A549 (cell line): ENCODE results near the gene AFAP1. TPM values are rescaled to one million over a fixed set of nuclear protein-coding genes. Genes with fewer than 3 reads are reported as not detected.

ENCODE experiments used
- ATAC-seq, 2 experiments: fragments of 200-7000 bp in 1 of 2; fragments of >200 bp in 1 of 2; cut with Nextera tagmentation in 1 of 2; cut with Tn5 transposase in 1 of 2; 3 replicates each; pipeline versions ENCODE4 v1.8.0 to v1.9.1; 2018 to 2020; ENCODE audit warnings: mild to moderate bottlenecking in 1 of 2, moderate library complexity in 1 of 2
- CTCF ChIA-PET: fragments of 300-600 bp; sonication (Branson Sonifier 250); formaldehyde crosslinking; extraction: SDS; loops from one replicate; lab custom pipeline; 2021; ENCODE audit warnings: antibody characterized with exemption, inconsistent platforms; lab: Yijun Ruan, JAX
- POLR2A ChIA-PET: fragments of 350-600 bp; formaldehyde crosslinking; extraction: SDS; loops from one replicate; lab custom pipeline; 2021; ENCODE audit warnings: antibody characterized with exemption, inconsistent platforms; lab: Yijun Ruan, JAX
- DNase-seq, 2 experiments: peaks; one replicate each; pipeline versions ENCODE4 v3.0.0 to v3.0.0-alpha.2; 2011 to 2016; ENCODE audit warnings: low read depth in 1 of 2, low spot score in 1 of 2
- FAIRE-seq: peaks from 2 replicates; lab custom pipeline; 2011; peaks lifted over from hg19 to GRCh38; lab: Jason Lieb, UNC
- H3K27ac ChIP-seq, 2 experiments: fragments of >200 bp; sonication (Bioruptor Twin); formaldehyde crosslinking; 3 replicates each; pipeline ENCODE4 v1.5.1; 2016 to 2017
- H3K4me1 ChIP-seq: fragments of >200 bp; sonication (Bioruptor Twin); formaldehyde crosslinking; 3 replicates; pipeline ENCODE4 v1.6.1; 2016
- H3K4me2 ChIP-seq: fragments of >200 bp; sonication (Bioruptor Twin); formaldehyde crosslinking; 3 replicates; pipeline ENCODE4 v1.6.1; 2016
- H3K4me3 ChIP-seq: fragments of >200 bp; sonication (Bioruptor Twin); formaldehyde crosslinking; 3 replicates; pipeline ENCODE4 v1.5.1; 2016
- H3K9me3 ChIP-seq: fragments of >200 bp; sonication (Bioruptor Twin); formaldehyde crosslinking; 3 replicates; pipeline ENCODE4 v1.6.1; 2016
- BHLHE40 ChIP-seq: IDR thresholded peaks from 2 replicates; pipeline ENCODE4 v1.6.1; 2012; ENCODE audit warnings: low read depth, low read length, inconsistent platforms
- CEBPB ChIP-seq, 2 experiments: fragments of >200 bp in 1 of 2; sonication (Bioruptor Twin) in 1 of 2; formaldehyde crosslinking in 1 of 2; IDR thresholded peaks; 2 replicates each; pipeline ENCODE4 v1.6.1; 2012 to 2016
- EP300 ChIP-seq, 2 experiments: fragments of >200 bp; sonication (Bioruptor Twin); formaldehyde crosslinking; IDR thresholded peaks; 2 replicates in 1 of 2; 3 replicates in 1 of 2; pipeline ENCODE4 v1.6.1; 2016 to 2017
- ESRRA ChIP-seq: fragments of 150-350 bp; IDR thresholded peaks from 2 replicates; pipeline ENCODE4 v1.6.1; 2014; ENCODE audit warnings: mild to moderate bottlenecking, low read length, borderline replicate concordance
- GATA3 ChIP-seq: IDR thresholded peaks from 2 replicates; pipeline ENCODE4 v1.6.1; 2012; ENCODE audit warnings: borderline replicate concordance
- HEYL ChIP-seq: fragments of 250-450 bp; sonication (Bioruptor Pico); IDR thresholded peaks from 2 replicates; pipeline ENCODE4 v1.8.0; 2021; ENCODE audit warnings: mild to moderate bottlenecking, moderate library complexity
- HMGXB4 ChIP-seq: fragments of 250-450 bp; sonication (Bioruptor Pico); IDR thresholded peaks from 2 replicates; pipeline ENCODE4 v1.5.0; 2021; ENCODE audit warnings: mild to moderate bottlenecking, moderate library complexity, borderline replicate concordance
- HOXA7 ChIP-seq: fragments of 250-450 bp; sonication (Bioruptor Pico); IDR thresholded peaks from 2 replicates; pipeline ENCODE4 v1.5.0; 2020; ENCODE audit warnings: mild to moderate bottlenecking, moderate library complexity
- JUN ChIP-seq, 2 experiments: fragments of >200 bp; sonication (Bioruptor Twin); formaldehyde crosslinking; IDR thresholded peaks; 2 replicates in 1 of 2; 3 replicates in 1 of 2; pipeline ENCODE4 v1.6.1; 2016 to 2017
- KDM5A ChIP-seq: fragments of 200-600 bp; sonication (generic); IDR thresholded peaks from 2 replicates; pipeline ENCODE4 v1.6.1; 2016; ENCODE audit warnings: antibody characterized with exemption, mild to moderate bottlenecking
- MAX ChIP-seq: IDR thresholded peaks from 2 replicates; pipeline ENCODE4 v1.6.1; 2012
- MYC ChIP-seq: IDR thresholded peaks from 2 replicates; pipeline ENCODE4 v1.6.1; 2012; ENCODE audit warnings: mild to moderate bottlenecking, inconsistent platforms, low read length, improper control_type of control experiment, borderline replicate concordance
- NFE2L2 ChIP-seq: fragments of 150-350 bp; conservative IDR thresholded peaks from 2 replicates; pipeline ENCODE4 v1.6.1; 2014; ENCODE audit warnings: low read length
- NR3C1 ChIP-seq: fragments of >200 bp; sonication (Bioruptor Twin); formaldehyde crosslinking; IDR thresholded peaks from 3 replicates; pipeline ENCODE4 v1.6.1; 2017
- POLR2AphosphoS2 ChIP-seq: conservative IDR thresholded peaks from 2 replicates; pipeline ENCODE4 v1.6.1; 2012; ENCODE audit warnings: low read length, improper control_type of control experiment, inconsistent platforms
- SREBF2 ChIP-seq: fragments of 450-650 bp; IDR thresholded peaks from 2 replicates; pipeline ENCODE4 v1.6.1; 2014; ENCODE audit warnings: mild to moderate bottlenecking, moderate library complexity
- ZC3H11A ChIP-seq: fragments of 450-650 bp; IDR thresholded peaks from 2 replicates; pipeline ENCODE4 v1.6.1; 2014; ENCODE audit warnings: antibody characterized with exemption, mild to moderate bottlenecking
- ZNF302 ChIP-seq: fragments of 250-450 bp; sonication (Bioruptor Pico); IDR thresholded peaks from 2 replicates; pipeline ENCODE4 v1.9.0; 2021; ENCODE audit warnings: inconsistent platforms, mild to moderate bottlenecking, moderate library complexity
- WGBS: methylation state at CpG from one replicate; pipeline ENCODE4 v1.1.6; 2017; ENCODE audit errors: missing lambda C conversion rate; 5-methylcytosine and 5-hydroxymethylcytosine counted together
- polyA plus RNA-seq, 4 experiments: library from polyadenylated mRNA; depleted of rRNA in 3 of 4; stranded (reverse); fragments of >200 nt; fragmentation: RNase III in 1 of 4; extraction: RNeasy Plus Mini Kit Qiagen cat#74134 plus additional on column Dnase treatment in 1 of 4; gene quantifications; 2 replicates in 3 of 4; 3 replicates in 1 of 4; pipeline ENCODE4 v1.2.3, GENCODE V29; 2011 to 2017
- TF ChIP-seq, protein P1 (sequence below): fragments of 200-600 bp; sonication (generic); IDR thresholded peaks from 2 replicates; pipeline ENCODE4 v1.6.1; 2016; ENCODE audit warnings: antibody characterized with exemption, mild to moderate bottlenecking, moderate library complexity
- TF ChIP-seq, protein P2 (sequence below): fragments of >200 bp; sonication (Bioruptor Twin); formaldehyde crosslinking; IDR thresholded peaks from 3 replicates; pipeline ENCODE4 v1.6.1; 2016

AFAP1 gene
- polyA plus RNA-seq, 2 of the 4 experiments (the other 2 are of a cell fraction), result 25.4 to 29.6 TPM

GRCh38 chr4:7813674-7814073, 126.0 kb downstream of the AFAP1 start:
- Histone ChIP-seq H3K9me3 (peaks cover under 1% of the 10 kb centered on the region; the same call in 2 of the 3 replicates), H3K4me2 (peak overlapping the region; percentile 51), H3K27ac (peak overlapping the region; percentile 76 to 91), H3K4me1 (peaks cover 82% of the 10 kb centered on the region), H3K4me3 (no peak overlapping the region)
- CTCF ChIA-PET, result interaction anchor here (1.0 to 7.6 kb wide), 7 partner anchors 7 to 173 kb away, joined by 3 to 43 read pairs (median 3); no protein-coding TSS in a partner anchor
- ATAC-seq (peak; percentile 33 to 48; a peak in 3 of 6 replicates), DNase-seq (peak in 1 of 2 experiments; percentile 68), FAIRE-seq (no peak)
- TF ChIP-seq GATA3 (peak; percentile 63; the same call in 1 of the 2 replicates), CEBPB (IDR thresholded peaks at IDR 0.05) (peak; percentile 30 to 57; a peak in 2 of 4 replicates), JUN (IDR thresholded peaks at IDR 0.05) (0 out of 5 replicates have a peak, but pooled peaks of 1 of the 2 experiments have one; percentile 26), EP300 (IDR thresholded peaks at IDR 0.05) (peak in 1 of 2 experiments; percentile 66; a peak in 1 of 5 replicates), MAX (peak; percentile 36; the same call in 1 of the 2 replicates), NFE2L2 (no peak)
- 58% methylated on average over 3 of the region's 3 CpGs for WGBS
- POLR2A ChIA-PET, result interaction anchor here (1.5 kb wide), 1 partner anchor 8 kb away, joined by 6 read pairs; no protein-coding TSS in a partner anchor

DNA sequence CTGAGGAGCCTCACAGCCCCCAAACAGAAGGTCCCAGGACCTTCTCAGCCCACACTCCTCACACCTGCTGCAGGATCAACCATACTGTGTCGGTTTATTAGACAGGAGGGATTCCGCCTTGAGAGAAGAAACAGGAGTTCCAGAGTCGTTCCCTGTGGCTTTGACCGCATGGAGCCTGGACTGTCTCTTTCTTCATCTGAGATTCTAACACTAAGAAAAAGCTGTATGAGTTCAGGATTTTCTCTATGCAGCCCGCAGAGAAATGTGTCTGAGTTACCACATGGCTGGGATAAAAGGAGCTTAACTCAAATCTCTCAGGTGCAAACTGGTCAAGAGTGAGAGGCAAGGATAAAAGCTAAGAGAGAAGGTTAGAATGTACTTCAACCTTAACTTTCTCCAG, 126.7 kb downstream of the AFAP1 start:
- ChIA-PET CTCF (interaction anchor here (0.6 to 7.6 kb wide), 6 partner anchors 8 to 150 kb away, joined by 3 to 43 read pairs (median 3); no protein-coding TSS in a partner anchor), POLR2A (interaction anchor here (1.5 kb wide), 1 partner anchor 7 kb away, joined by 6 read pairs; no protein-coding TSS in a partner anchor)
- FAIRE-seq (no peak), ATAC-seq (no peak), DNase-seq (no peak)
- H3K4me3 ChIP-seq, result no peak overlapping the region
- H3K27ac ChIP-seq, result peak overlapping the region; percentile 76 to 91
- WGBS, result 92% methylated on average over 5 of the region's 5 CpGs
- peaks cover 80% of the 10 kb centered on the region for H3K4me1 ChIP-seq
- no peak for TF ChIP-seq EP300 (IDR thresholded peaks at IDR 0.05)
- peaks cover 5% of the 10 kb centered on the region; the same call in 2 of the 3 replicates for H3K9me3 ChIP-seq
- peak overlapping the region; percentile 51; the same call in 1 of the 3 replicates for H3K4me2 ChIP-seq

DNA sequence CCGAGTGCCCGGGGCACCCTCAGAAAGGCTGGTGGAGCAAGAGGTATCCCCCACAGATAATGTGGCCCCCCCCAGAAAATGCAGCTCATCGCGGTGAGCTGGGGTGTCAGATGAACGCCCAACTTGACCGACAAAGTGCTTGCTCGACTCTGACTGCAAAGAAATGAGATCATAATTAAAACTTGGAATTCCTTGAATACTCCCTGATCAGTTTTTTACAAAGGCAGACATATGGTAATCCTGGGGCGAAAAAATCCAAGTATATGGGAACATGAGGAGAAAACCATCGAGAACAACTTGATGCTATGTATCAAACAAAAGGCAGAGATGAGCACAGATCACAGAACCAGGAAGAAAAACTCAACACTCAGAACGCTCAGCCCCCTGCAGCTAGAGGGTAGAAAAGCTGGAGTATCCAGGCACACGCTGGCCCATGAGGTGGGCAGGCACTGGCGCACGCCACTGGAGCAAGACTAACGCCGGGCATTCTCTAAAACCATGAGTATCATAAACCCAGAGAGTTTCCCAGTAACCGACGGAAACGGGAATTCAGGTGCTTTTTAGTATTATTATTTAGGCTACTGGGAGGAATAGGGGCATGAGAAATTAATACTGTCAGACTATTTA, 127.3 kb downstream of the AFAP1 start:
- Histone ChIP-seq H3K9me3 (peaks cover 5% of the 10 kb centered on the region; the same call in 2 of the 3 replicates), H3K4me3 (no peak overlapping the region), H3K27ac (peak overlapping the region; percentile 76 to 91; a peak in 5 of 6 replicates), H3K4me2 (no peak overlapping the region; the same call in 2 of the 3 replicates), H3K4me1 (peaks cover 81% of the 10 kb centered on the region)
- no peak for DNase-seq
- whole genome bisulfite sequencing, result 86% methylated on average over 16 of the region's 18 CpGs
- ChIA-PET CTCF (interaction anchor here (0.6 to 7.6 kb wide), 4 partner anchors 9 to 150 kb away, joined by 3 to 43 read pairs (median 4); no protein-coding TSS in a partner anchor), POLR2A (interaction anchor here (0.6 kb wide), 1 partner anchor 146 kb away, joined by 4 read pairs; no protein-coding TSS in a partner anchor)
- no peak for ATAC-seq
- TF ChIP-seq HMGXB4 (CRISPR knock-in tag) (no peak), ZNF302 (CRISPR knock-in tag) (no peak), ZC3H11A (no peak), KDM5A (no peak), NR3C1 (no peak), HOXA7 (no peak), MYC (no peak), HEYL (CRISPR knock-in tag) (no peak), ESRRA (no peak), SREBF2 (no peak), BHLHE40 (no peak), POLR2AphosphoS2 (no peak)
- TF ChIP-seq, protein P1, sequence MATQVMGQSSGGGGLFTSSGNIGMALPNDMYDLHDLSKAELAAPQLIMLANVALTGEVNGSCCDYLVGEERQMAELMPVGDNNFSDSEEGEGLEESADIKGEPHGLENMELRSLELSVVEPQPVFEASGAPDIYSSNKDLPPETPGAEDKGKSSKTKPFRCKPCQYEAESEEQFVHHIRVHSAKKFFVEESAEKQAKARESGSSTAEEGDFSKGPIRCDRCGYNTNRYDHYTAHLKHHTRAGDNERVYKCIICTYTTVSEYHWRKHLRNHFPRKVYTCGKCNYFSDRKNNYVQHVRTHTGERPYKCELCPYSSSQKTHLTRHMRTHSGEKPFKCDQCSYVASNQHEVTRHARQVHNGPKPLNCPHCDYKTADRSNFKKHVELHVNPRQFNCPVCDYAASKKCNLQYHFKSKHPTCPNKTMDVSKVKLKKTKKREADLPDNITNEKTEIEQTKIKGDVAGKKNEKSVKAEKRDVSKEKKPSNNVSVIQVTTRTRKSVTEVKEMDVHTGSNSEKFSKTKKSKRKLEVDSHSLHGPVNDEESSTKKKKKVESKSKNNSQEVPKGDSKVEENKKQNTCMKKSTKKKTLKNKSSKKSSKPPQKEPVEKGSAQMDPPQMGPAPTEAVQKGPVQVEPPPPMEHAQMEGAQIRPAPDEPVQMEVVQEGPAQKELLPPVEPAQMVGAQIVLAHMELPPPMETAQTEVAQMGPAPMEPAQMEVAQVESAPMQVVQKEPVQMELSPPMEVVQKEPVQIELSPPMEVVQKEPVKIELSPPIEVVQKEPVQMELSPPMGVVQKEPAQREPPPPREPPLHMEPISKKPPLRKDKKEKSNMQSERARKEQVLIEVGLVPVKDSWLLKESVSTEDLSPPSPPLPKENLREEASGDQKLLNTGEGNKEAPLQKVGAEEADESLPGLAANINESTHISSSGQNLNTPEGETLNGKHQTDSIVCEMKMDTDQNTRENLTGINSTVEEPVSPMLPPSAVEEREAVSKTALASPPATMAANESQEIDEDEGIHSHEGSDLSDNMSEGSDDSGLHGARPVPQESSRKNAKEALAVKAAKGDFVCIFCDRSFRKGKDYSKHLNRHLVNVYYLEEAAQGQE, result no peak
- TF ChIP-seq, protein P2, sequence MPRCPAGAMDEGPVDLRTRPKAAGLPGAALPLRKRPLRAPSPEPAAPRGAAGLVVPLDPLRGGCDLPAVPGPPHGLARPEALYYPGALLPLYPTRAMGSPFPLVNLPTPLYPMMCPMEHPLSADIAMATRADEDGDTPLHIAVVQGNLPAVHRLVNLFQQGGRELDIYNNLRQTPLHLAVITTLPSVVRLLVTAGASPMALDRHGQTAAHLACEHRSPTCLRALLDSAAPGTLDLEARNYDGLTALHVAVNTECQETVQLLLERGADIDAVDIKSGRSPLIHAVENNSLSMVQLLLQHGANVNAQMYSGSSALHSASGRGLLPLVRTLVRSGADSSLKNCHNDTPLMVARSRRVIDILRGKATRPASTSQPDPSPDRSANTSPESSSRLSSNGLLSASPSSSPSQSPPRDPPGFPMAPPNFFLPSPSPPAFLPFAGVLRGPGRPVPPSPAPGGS, result no peak
- TF ChIP-seq, all 56 proteins: peak for 0
- no peak for FAIRE-seq
